IMR-90 (cell line): ENCODE measurements around the gene DOK1. TPM values are rescaled to one million over a fixed set of nuclear protein-coding genes. Genes with fewer than 3 reads are reported as not detected.

Experiments
- ATAC-seq: fragments of 200-7000 bp; cut with Tn5 transposase; 2 replicates; pipeline ENCODE4 v1.9.1; 2020; ENCODE audit warnings: low read depth, mild to moderate bottlenecking, moderate library complexity
- BruUV-seq: library from RNA; stranded (reverse); fragments of 400-500 nt; replicated peaks from 2 replicates; lab custom pipeline; 2021; lab: Mats Ljungman, UMichigan
- CTCF ChIA-PET: fragments of 300-600 bp; formaldehyde crosslinking; extraction: SDS; loops from one replicate; lab custom pipeline; 2021; ENCODE audit warnings: antibody characterized with exemption; lab: Yijun Ruan, JAX
- POLR2A ChIA-PET: fragments of 300-600 bp; sonication (Branson Sonifier 250); formaldehyde crosslinking; loops from one replicate; lab custom pipeline; 2022; ENCODE audit warnings: antibody characterized with exemption; ENCODE audit not compliant: unreplicated experiment; lab: Charles Lee
- DNase-seq: peaks from one replicate; pipeline ENCODE4 v3.0.0; 2013
- H2AFZ ChIP-seq: replicated peaks from 2 replicates; pipeline ENCODE3; 2013; ENCODE audit warnings: low read length, mild to moderate bottlenecking; ENCODE audit not compliant: poor library complexity
- H2AK5ac ChIP-seq: 2 replicates; pipeline ENCODE4 v1.6.1; 2013; ENCODE audit warnings: low read depth, low read length, inconsistent platforms
- H2AK9ac ChIP-seq: replicated peaks from 2 replicates; pipeline ENCODE3; 2013; ENCODE audit warnings: mild to moderate bottlenecking, low read depth, low read length, moderate library complexity; ENCODE audit not compliant: poor library complexity
- H2BK120ac ChIP-seq: 2 replicates; pipeline ENCODE4 v1.6.1; 2013; ENCODE audit warnings: low read depth, low read length, inconsistent platforms
- H2BK15ac ChIP-seq: 3 replicates; pipeline ENCODE4 v1.6.1; 2013; ENCODE audit warnings: low read depth, low read length, inconsistent platforms
- H2BK20ac ChIP-seq: 2 replicates; pipeline ENCODE4 v1.6.1; 2013; ENCODE audit warnings: low read depth, mild to moderate bottlenecking, inconsistent platforms, low read length, moderate library complexity
- H2BK5ac ChIP-seq: 2 replicates; pipeline ENCODE4 v1.6.1; 2013; ENCODE audit warnings: mild to moderate bottlenecking, low read depth, low read length, inconsistent platforms; ENCODE audit not compliant: poor library complexity, severe bottlenecking
- H3K14ac ChIP-seq: replicated peaks from 2 replicates; pipeline ENCODE4 v1.6.1; 2013; ENCODE audit warnings: low read depth, low read length, inconsistent platforms
- H3K18ac ChIP-seq: 2 replicates; pipeline ENCODE4 v1.6.1; 2013; ENCODE audit warnings: low read depth, low read length, control low read depth
- H3K23ac ChIP-seq: 2 replicates; pipeline ENCODE4 v1.6.1; 2013; ENCODE audit warnings: low read depth, low read length, inconsistent platforms
- H3K27ac ChIP-seq: 2 replicates; pipeline ENCODE4 v1.5.1; 2013; ENCODE audit warnings: mild to moderate bottlenecking, control low read depth, low read length; ENCODE audit not compliant: insufficient read depth
- H3K27me3 ChIP-seq: 2 replicates; pipeline ENCODE4 v1.6.1; 2013; ENCODE audit warnings: low read length; ENCODE audit not compliant: control insufficient read depth, insufficient read depth
- H3K36me3 ChIP-seq: 2 replicates; pipeline ENCODE4 v1.6.1; 2013; ENCODE audit warnings: low read length, mixed read lengths; ENCODE audit not compliant: control insufficient read depth, insufficient read depth
- H3K4ac ChIP-seq: 2 replicates; pipeline ENCODE4 v1.6.1; 2013; ENCODE audit warnings: low read depth, low read length, inconsistent platforms
- H3K4me1 ChIP-seq: 2 replicates; pipeline ENCODE4 v1.6.1; 2013; ENCODE audit warnings: low read length, mixed read lengths; ENCODE audit not compliant: control insufficient read depth, insufficient read depth
- H3K4me2 ChIP-seq: 2 replicates; pipeline ENCODE4 v1.6.1; 2013; ENCODE audit warnings: low read depth, mild to moderate bottlenecking, control low read depth, low read length, moderate library complexity
- H3K4me3 ChIP-seq: 2 replicates; pipeline ENCODE4 v1.5.1; 2013; ENCODE audit warnings: low read depth, mild to moderate bottlenecking, control low read depth, low read length, moderate library complexity; ENCODE audit not compliant: insufficient read depth
- H3K56ac ChIP-seq: 2 replicates; pipeline ENCODE4 v1.6.1; 2013; ENCODE audit warnings: low read length, inconsistent platforms; ENCODE audit not compliant: insufficient read depth; ENCODE audit errors: extremely low read depth
- H3K79me1 ChIP-seq, 2 experiments: 2 replicates each; pipeline ENCODE4 v1.6.1; 2013; ENCODE audit warnings: low read length in 2 of 2, inconsistent platforms in 1 of 2, low read depth in 1 of 2
- H3K9ac ChIP-seq: 2 replicates; pipeline ENCODE4 v1.6.1; 2013; ENCODE audit warnings: low read depth, low read length, control low read depth
- H3K9me1 ChIP-seq: 2 replicates; pipeline ENCODE4 v1.6.1; 2013; ENCODE audit warnings: low read length, inconsistent platforms; ENCODE audit not compliant: insufficient read depth
- H3K9me3 ChIP-seq: 2 replicates; pipeline ENCODE4 v1.6.1; 2013; ENCODE audit warnings: low read length; ENCODE audit not compliant: control insufficient read depth, insufficient read depth
- H4K20me1 ChIP-seq: 2 replicates; pipeline ENCODE4 v1.6.1; 2013; ENCODE audit warnings: low read length, inconsistent platforms; ENCODE audit not compliant: insufficient read depth
- H4K5ac ChIP-seq: 2 replicates; pipeline ENCODE4 v1.6.1; 2013; ENCODE audit warnings: mild to moderate bottlenecking, low read depth, low read length, control low read depth
- H4K8ac ChIP-seq, 2 experiments: 2 replicates each; pipeline ENCODE4 v1.6.1; 2013; ENCODE audit warnings: low read depth in 2 of 2, low read length in 2 of 2, control low read depth in 1 of 2, inconsistent platforms in 1 of 2
- H4K91ac ChIP-seq: 2 replicates; pipeline ENCODE4 v1.6.1; 2013; ENCODE audit warnings: low read depth, low read length, inconsistent platforms; ENCODE audit not compliant: insufficient read depth
- CEBPB ChIP-seq: IDR thresholded peaks from 2 replicates; pipeline ENCODE4 v1.6.1; 2012; ENCODE audit warnings: low read depth, low read length, improper control_type of control experiment
- CHD1 ChIP-seq: IDR thresholded peaks from 2 replicates; pipeline ENCODE4 v1.6.1; 2012; ENCODE audit warnings: low read depth, low read length, improper control_type of control experiment
- ELK1 ChIP-seq: fragments of 150-350 bp; IDR thresholded peaks from 2 replicates; pipeline ENCODE4 v1.6.1; 2016; ENCODE audit warnings: low read depth, mild to moderate bottlenecking, low read length, moderate library complexity, borderline replicate concordance
- MAZ ChIP-seq: IDR thresholded peaks from 2 replicates; pipeline ENCODE4 v1.6.1; 2012; ENCODE audit warnings: low read depth, mild to moderate bottlenecking, low read length, improper control_type of control experiment, moderate library complexity, borderline replicate concordance
- MXI1 ChIP-seq: IDR thresholded peaks from 2 replicates; pipeline ENCODE4 v1.6.1; 2012; ENCODE audit warnings: low read depth, mild to moderate bottlenecking, low read length, moderate library complexity, borderline replicate concordance
- NFE2L2 ChIP-seq: fragments of 150-350 bp; IDR thresholded peaks from 2 replicates; pipeline ENCODE4 v1.6.1; 2016; ENCODE audit warnings: low read depth, mild to moderate bottlenecking, low read length
- SMC3 ChIP-seq: fragments of 150-350 bp; IDR thresholded peaks from 2 replicates; pipeline ENCODE4 v1.6.1; 2016; ENCODE audit warnings: low read depth, mild to moderate bottlenecking, antibody characterized with exemption, low read length, moderate library complexity
- USF2 ChIP-seq: fragments of 150-350 bp; IDR thresholded peaks from 2 replicates; pipeline ENCODE4 v1.6.1; 2017; ENCODE audit warnings: mild to moderate bottlenecking, antibody characterized with exemption, low read length, low read depth
- WGBS, 2 experiments: methylation state at CpG; one replicate each; pipeline versions ENCODE4 v1.1.5 to v1.1.7; 2013; ENCODE audit warnings: missing lambda C conversion rate in 2 of 2; ENCODE audit not compliant: insufficient read length in 1 of 2; ENCODE audit errors: extremely low coverage in 2 of 2; 5-methylcytosine and 5-hydroxymethylcytosine counted together
- dilution Hi-C: fragments of 300-500 bp; cut with HindIII; formaldehyde crosslinking; loops from one replicate; pipeline ENCODE4 v1.14.3; 2018; ENCODE audit warnings: low sequenced_read_pairs; ENCODE audit not compliant: unreplicated experiment
- in situ Hi-C: fragments of 300-500 bp; cut with MboI; formaldehyde crosslinking; loops from 3 replicates; pipeline ENCODE4 v1.14.3; 2019; ENCODE audit warnings: low sequenced_read_pairs, inconsistent platforms, mixed read lengths
- intact Hi-C: fragments of 100-400 bp; cut with micrococcal nuclease; formaldehyde crosslinking; loops from 2 replicates; pipeline ENCODE4 v1.10.0; 2022
- polyA plus RNA-seq, 3 experiments: library from polyadenylated mRNA; depleted of rRNA; stranded (reverse); fragments of >200 nt; gene quantifications; 2 replicates each; pipeline ENCODE4 v1.2.3, GENCODE V29; 2012; ENCODE audit warnings: low replicate concordance in 1 of 3
- total RNA-seq: library from RNA; depleted of rRNA; stranded (reverse); fragments of >200 nt; gene quantifications from 2 replicates; pipeline ENCODE4 v1.2.3, GENCODE V29; 2012

DOK1 gene
- total and polyA plus RNA-seq, 2 of the 4 experiments (the other 2 are of a cell fraction), result 15.4 to 17.6 TPM

GRCh38 chr2:74513605-74514367 is 40.7 kb upstream of the DOK1 start:
- in situ Hi-C loops (no loop called here), dilution Hi-C loops (no loop called here), intact Hi-C loops (no loop called here)
- Histone ChIP-seq H2BK15ac (no peak overlapping the region), H3K9ac (no peak overlapping the region), H3K27ac (no peak overlapping the region), H3K27me3 (peaks cover 78% of the 10 kb centered on the region), H3K14ac (no peak overlapping the region), H2BK5ac (no peak overlapping the region), H3K4ac (no peak overlapping the region), H3K56ac (no peak overlapping the region), H2BK120ac (no peak overlapping the region), H2AK9ac (no peak overlapping the region), H2AK5ac (peak overlapping the region; percentile 10; the same call in 1 of the 2 replicates), H3K9me3 (peaks cover 20% of the 10 kb centered on the region), H2BK20ac (no peak overlapping the region), H4K91ac (no peak overlapping the region), H4K20me1 (0 out of 2 replicates have a peak, but pooled peaks cover 5% of the 10 kb centered on the region), H3K79me1 (no peaks in the 10 kb centered on the region), H3K4me1 (no peaks in the 10 kb centered on the region), H4K8ac (no peak overlapping the region), H3K4me2 (no peak overlapping the region), H2AFZ (peak overlapping the region; percentile 70), H3K36me3 (no peaks in the 10 kb centered on the region), H3K9me1 (no peaks in the 10 kb centered on the region), H3K18ac (no peak overlapping the region), H3K4me3 (no peak overlapping the region), H3K23ac (peak overlapping the region; percentile 63; the same call in 1 of the 2 replicates), H4K5ac (no peak overlapping the region)
- no peak for TF ChIP-seq NFE2L2
- TF ChIP-seq ELK1, result no peak
- no peak for TF ChIP-seq MAZ
- no peak for TF ChIP-seq MXI1
- TF ChIP-seq CHD1, result no peak
- no peak for TF ChIP-seq USF2
- TF ChIP-seq CEBPB, result no peak
- TF ChIP-seq SMC3, result no peak
- ATAC-seq (peak; percentile 9; the same call in 1 of the 2 replicates), DNase-seq (no peak)
- WGBS, 2 experiments, result 2% methylated on average over 17 of the region's 52 CpGs; no CpG with 5 or more reads in 1 of the 2 experiments
- ChIA-PET CTCF (no interaction called here), POLR2A (no interaction called here)
- no TSS peak for BruUV-seq
